Measurements from ENCODE around the gene CPT2.

Gene CPT2

DNA sequence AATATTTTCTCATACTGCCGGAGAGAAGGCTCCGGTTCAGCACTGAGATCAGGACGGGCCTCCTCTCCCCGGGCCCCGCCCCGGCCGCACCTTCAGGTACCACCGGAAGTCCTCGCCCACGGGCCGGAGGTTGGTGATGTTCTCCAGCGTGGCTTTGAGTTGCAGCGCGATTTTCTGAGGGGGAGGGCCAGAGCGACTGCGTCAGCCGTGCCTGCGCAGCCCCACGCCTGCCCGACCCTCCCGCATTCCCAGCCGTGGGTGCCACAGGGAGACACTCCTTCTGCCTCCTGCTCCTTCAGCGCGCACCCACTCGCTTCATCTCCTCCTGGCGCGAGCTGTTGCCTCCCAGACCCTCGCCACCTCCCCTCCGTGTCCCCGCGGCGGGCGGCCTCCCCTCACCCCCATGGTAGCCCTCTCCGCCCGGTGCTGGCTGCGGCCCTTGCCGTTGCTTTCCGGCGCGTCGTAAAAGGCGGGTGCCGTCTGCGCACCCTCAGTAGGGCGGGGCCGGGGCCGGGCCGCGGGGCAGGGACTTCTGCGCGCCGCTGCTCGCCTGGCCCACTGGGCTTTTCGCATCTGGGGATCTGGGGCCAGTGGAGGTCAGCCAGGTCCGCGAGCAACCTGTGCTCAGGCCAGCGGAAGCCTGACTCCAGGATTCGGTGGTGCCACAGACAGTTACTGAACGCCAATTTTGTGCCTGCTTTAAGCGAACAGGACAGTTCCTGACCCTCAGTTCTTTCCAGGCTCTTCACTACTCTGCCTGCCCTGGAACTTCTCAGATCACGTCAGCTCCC lies 23.7 kb downstream of the CPT2 start, which contains the start of gene CZIB:
Gene CZIB, minus strand, starts transcription at position 464 of the 791 bp plus-strand sequence. Its CDS starts 59 bp downstream, at position 405.
- peak; percentile 98 for DNase-seq

DNA sequence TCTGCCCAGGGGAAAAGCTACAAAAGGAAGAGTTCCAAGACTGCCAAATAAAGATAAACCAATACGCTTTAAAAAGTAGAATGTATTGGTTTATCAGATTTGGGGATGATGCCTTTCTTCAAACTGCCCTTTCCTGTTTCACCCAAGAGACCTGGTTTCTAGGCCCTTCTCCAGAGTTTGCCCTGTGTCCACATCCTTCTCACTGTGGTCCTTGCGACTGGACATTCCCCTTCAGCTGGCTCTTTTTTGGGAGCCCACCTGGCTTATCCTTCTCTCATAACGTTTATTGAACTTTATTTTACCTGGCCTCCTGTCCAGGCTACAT lies 24.3 kb downstream of the CPT2 start:
- no peak for DNase-seq

DNA sequence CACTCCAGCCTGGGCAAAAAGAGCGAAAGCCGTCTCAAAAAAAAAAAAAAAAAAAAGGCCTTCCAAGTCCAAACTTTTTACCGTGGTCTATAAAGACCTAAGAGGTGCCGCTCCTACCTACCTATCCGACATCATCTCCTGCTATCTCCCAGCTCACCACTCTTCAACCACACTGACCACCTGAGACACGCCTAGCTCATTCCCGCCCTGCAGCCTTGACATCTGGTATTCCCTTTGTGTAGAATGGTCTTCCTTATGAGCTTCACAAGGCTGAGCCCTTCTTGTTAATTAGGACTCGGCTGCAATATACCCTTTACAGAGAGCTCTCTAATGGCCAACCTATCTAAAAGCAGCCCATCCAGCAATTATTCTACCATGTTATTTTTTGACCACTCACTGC lies 41.0 kb downstream of the CPT2 start:
- DNase-seq: no peak

DNA sequence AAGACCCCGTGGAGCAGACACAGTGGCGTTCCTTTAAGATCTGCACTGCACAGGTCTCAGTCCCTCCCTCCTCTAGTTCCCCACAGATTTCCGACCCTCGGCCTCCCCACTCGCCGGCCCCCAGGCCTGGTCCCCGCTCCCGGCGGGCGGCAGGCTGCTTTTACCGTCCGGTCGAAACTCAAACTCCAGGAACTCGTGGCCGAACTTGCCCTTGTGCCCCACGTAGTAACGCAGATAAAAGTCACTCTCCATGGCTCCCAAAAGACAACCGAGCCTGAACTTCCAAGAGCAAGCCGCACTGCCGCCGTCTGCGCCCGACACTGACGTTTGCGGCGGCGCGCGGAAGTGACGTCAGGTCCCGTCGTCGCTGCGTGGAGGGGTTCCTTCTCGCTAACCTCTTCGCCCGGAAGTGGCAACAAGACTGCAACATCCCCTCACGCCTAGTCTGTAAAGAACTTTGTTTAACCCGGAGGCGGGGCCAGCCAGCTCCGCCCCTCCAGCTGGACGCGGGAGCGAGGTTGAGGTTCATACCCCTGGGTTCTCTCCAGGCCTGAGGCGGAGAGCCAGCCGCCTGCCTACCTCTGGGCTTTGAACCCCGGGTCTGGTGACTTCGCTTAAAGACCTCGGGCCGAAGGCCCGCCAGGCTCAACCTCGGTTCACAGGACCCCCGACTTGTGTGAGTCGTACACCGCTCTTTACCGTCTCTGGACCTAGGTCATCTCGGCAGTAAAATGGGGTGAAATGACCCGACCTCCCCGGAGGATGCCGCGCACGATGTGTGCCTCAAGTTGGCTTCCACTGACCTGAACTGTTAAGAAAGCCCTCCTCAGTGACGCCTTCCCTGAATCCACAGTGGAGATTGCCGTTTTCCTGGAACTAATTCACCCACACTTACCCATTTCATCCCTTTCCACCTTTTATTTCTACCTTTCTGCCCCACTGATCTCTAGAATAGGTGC lies 41.9 kb downstream of the CPT2 start, which contains the start of gene MAGOH:
Gene MAGOH, minus strand, starts transcription at position 322 of the 959 bp plus-strand sequence. Its CDS starts 70 bp downstream, at position 252.
- peak; percentile 95 for DNase-seq

DNA sequence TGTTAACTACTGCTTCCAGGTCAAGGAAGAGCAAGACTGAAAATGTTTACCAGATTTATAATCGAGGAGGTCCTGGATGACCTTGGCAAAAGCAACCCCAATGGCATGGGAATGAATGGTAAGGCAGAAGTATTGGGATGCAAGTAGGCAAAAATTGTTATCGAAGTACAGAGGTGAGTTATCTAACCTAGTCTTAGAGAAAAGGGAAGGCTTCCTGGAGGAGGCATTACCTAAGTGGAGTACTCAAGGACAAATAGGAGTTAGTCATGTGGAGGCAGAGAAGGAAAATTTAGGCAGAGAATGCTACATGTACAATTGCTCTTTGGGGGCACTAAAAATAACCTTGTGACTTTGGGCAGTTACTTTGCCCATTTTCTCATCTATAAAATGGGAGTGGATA lies 45.2 kb downstream of the CPT2 start:
- DNase-seq: no peak

DNA sequence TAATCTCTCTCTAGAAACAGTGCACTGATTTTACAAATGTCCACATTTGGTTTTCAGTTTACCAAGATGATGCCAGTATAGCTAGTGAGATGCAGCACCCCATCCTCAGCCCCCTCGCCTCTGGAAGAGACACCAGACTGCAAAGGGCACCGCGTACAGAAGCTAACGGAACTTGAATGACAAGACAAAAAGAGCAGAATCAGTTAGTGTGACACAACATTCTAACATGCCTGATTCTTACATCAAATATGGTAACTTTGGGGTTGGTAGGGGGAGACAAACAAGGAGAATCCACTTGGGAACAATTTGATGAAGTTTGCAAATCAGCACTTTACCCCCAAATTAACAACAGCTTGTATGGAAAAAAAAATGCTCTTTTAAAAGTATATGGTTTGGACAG lies 45.8 kb downstream of the CPT2 start:
- no peak for DNase-seq

DNA sequence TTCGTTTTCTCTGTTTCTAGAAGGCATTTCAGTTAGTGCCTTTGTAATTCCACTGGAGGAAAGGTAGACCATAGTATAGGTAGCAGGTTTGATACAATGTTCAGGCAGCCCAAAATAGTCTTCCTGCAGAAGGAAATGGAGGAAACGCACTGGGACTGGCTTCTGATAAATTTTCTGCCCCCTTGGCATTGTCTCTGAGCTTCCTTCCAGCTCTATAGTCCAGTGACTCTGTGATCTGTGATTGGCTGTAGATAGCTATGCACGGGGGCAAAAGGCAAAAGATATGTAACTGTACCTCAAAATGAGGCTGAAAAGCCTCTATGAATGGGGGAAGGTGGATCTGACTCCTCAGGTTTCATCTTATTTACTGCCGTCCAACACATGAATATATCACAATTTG lies 47.5 kb downstream of the CPT2 start:
- DNase-seq: no peak

DNA sequence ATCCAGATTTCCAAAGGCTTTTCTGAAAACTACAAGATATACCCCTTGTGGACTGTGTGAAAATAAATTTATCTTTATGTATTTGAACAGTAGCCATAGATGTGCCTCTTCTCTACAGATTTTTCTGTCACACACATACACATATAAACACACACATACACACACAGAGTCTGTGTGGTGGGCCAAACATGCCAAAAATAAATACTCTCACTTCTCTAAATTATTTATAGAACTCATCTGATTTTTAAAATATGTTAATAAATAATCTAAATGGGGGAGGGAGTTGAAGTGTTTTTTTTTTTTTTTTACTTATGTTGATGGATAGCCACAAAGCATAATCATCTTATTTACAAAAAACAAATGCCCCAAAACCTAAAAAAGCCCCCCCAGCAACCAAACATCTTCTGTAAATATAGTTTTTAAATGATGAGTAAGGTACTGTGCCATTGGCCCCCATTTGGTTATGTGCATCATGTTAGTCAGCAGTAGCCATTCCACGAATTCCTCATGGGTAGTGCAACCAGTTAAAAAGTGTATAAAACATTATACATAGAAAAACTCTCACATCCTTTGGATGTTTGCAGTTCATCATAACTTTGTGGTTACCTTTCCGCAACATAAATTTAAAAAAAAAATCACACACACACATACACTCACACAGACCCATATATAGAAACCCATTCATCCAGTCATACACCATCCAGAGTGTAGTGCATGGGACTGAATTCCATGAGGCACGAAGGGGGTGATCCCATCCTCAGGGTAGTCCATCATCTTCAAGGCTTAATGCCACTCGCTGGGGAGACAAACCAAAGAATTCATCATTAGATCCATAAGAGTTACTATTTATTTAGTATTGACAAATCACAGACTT lies 49.9 kb downstream of the CPT2 start:
- no peak for DNase-seq

DNA sequence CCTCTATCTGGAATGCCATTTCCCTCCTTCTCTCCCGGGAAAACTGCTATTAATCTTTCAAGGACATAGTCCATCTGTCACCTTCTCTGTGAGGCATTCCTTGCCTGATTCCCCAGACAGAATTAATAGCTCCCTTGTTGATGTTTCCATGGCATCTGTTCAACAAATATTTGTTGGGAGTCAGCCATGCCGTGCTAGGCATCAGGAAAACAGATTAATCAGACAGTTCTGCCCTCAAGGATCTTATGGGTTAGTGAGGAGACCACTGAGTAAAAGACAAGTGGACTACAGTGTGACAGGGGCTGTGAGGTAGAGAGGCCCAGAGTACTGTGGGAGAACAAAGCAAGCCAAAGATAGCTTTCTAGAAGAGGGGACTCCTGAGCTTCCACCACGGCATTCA lies 53.1 kb downstream of the CPT2 start:
- DNase-seq: no peak

DNA sequence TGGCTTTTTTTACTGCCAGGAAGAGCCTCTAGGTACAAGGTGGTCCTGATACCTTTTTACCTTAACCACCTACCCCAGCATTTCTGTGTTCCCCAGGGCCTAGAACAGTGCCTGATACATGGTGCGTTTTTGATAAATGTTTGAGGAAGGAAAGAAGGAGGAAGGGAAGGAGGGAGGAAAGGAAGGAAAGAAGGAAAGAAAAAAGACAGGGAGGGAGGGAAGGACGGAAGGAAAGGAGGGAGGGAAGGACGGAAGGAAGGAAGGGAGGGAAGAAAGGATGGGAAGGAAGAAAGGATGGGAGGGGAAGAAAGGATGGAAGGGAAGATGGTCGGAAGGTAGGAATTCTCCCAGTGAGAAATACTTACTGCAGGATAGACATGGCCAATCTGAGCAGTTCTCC lies 53.7 kb downstream of the CPT2 start:
- DNase-seq: no peak

DNA sequence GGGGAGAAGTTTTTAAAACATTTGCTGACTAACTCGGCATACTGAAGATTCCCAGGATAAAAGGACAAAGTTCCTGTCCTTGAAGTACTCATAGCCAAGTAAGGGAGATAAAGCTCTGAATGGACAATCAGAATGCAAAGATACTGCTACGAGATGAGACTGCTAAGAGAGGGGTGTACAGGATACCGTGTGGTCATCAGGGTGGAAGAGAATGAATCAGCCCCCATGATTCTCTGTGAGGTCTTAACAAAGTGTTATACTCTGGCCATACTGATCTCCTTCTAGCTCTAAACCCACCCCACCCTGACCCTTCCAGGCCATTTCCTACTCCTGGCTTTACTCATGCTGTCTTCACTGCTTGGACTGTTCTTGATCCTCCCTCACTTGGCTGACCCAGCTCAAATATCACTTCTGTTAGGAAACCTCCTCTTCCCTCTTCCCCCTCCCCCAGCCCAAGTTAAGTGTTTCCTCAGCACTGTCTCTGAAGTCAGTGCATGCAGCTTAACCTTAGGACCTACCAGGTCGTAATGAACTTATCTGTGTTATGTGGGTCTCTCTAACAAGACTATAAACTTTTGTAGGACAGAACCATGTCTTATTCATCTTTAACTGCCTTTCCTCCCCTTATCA lies 57.5 kb downstream of the CPT2 start:
- no peak for DNase-seq

DNA sequence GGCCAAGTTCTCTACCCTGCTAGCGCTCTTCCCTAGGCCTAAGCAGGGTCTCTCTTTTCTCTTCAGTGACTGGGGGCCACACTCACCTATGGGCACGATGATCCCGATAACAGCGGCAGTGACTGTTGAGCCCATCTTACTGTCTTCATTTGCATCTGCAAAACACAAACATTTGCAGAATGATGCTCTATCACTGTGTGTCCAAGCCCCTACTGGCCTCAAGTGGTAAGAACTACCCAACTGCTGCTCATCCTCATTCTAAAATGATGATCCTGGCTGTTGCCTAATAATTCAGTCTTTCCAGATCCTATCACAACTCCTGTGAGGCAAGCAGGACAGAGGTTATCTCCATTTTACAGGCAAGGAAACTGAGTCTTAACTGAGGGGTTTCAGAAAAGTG lies 58.4 kb downstream of the CPT2 start:
- no peak for DNase-seq

DNA sequence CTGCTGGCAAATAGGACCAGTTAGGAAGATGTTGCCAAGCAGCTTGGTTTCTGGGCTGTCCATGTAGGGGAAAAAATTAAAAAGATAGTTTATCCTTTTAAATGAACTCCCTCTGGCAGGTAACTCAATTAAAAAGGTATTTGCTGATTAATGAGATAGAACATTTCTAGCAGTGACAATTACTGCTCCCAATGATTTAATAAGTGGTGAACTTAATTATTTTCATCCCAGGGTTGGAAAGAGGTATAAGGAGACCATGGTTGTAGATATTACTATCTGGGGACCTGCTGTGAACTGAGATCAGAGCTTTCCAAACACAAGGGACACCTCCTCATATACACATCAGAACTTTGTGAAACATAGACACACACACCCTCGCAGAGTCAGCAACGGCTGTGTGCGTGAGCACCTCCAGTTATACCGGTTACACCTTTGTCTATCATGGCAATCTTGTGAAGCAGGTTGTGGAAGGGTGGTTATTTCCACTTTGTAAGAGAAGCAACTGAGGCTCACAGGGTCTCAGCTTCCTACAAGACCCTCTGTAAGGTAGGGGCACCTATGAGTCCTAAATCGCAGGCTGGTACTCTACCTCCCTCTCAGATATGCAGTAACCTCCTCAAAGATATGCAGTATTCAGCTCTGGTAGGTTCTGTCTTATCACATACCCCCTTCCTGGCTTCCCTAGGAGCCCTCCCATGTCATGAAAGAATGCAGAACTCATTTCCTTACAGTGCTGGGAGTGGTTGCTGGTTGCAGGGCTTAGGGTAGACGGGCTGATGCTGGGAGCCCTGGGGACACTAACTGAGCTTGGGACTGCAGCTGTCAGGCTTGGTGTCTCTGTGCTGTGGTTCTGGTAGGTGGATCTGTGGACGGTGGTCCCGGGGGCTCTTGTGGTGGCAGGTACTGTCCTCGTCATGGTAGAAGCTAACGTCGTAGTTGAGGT lies 60.2 kb downstream of the CPT2 start:
- DNase-seq: no peak

DNA sequence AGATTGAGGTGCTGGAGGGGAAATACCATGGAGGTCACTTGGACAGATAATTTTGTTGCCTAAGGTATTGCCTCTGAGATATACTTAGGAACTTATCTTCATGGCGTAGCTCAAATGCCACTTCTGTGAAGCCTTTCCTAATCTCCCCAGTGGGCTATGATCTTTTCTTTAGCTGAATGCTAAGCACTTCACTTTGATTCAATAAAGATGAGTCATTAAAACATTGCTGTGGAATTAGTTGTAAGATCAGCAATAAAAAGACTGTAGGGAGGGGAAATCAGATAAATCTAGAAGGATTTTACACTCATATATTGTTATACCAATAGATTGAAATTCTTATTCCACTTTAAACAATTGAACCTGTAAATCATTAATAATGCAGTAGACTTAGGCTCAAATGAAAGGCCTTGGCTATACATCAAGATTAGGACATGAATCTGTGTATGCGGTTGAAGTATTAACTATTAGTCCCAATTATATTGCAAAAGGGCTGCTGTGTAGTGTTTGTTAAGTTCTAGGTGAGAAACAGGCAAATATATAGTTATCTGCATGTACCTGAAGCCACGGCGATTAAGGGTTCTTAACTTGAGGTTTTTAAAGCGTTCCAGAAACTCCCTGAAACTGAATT lies 60.9 kb downstream of the CPT2 start:
- DNase-seq: no peak

DNA sequence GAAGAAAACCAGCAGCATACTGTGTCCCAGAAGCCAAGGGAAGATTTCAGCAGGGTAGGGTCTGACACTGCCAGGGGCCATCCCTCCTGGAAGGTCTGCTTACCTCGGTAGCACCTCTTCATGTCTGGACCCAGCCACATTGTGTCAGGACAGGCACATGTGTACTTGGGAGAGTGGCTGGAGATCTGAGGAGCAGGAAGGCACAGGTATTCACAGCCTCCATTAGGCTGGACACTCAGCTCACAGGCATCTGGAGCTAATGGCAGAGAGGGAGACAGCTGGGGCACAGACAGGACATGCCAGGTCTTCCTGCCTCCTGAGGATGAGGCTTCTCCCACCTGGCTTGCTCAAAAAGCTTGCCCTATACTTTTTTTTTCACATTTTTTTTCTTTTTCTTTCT lies 61.6 kb downstream of the CPT2 start:
- no peak for DNase-seq

DNA sequence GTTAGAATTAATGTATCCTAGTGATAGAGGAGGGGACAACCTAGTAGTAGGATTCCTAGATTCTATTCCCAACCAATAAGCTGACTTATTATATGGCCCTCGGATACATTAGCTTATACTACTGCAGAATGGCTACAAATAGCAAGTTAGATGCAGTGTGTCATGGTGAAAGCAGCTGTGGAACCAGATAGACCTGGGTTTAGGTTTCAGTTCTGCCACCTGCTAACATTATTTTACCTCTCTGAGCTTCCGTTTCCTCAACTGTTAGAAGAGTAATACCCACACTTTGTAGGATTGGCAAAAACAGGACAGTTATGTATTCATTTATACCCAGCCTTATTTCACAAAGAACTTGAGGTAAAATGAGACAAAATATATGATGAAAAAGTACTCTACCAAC lies 63.3 kb downstream of the CPT2 start:
- no peak for DNase-seq

DNA sequence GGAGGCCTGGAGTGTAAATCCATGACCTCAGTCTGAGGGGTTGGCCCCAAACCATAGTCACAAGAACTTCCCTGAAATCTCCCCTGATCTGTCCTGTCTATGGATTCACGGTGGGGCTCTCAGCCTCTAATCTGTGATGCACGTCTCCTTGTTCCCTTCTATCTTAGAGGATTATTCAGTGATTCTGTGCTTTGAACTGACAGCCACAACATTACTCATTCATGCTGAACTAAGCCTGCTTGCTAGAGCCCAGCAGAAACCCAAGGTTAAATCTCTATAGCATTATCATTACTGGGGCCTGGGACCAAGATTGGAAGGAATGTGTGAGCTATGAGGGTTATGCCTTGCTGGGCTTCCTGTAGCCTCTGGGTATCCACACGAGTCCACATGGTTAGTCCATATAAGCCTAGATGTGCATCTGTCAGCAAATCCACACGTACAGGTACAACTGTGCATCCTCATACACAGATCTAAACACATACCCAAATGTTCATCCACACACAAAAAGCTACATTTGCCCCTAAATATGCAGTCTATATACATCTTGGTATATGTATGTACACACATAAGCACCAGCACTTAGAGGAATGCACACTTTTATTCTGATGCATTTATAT lies 64.1 kb downstream of the CPT2 start:
- DNase-seq: no peak

DNA sequence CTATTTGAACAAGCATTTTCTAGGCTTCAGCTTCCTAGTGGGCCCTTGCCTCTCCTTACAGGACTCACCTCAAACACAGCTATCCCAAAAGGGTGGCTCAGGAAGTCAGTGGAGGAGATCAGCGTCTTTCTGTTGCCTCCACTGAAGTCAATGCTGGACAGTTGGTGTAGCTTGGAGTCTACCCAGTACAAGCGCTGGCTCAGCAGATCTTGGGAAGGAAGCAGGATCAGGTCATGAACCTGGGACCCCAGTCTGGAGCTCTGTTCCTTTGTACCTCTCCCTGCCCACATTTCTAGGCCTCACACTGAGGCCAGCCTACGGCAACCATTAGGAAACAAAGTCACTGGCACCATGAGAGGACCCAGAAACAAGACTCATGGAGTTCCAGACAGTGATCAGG lies 65.4 kb downstream of the CPT2 start:
- no peak for DNase-seq
